ENCODE data around the gene GRHL1.
"Not testable (repeated sequence)": the region's sequence is repeated elsewhere in the genome, so short reads cannot be mapped to it uniquely, and the experiment has no call there.

GRHL1 gene

DNA sequence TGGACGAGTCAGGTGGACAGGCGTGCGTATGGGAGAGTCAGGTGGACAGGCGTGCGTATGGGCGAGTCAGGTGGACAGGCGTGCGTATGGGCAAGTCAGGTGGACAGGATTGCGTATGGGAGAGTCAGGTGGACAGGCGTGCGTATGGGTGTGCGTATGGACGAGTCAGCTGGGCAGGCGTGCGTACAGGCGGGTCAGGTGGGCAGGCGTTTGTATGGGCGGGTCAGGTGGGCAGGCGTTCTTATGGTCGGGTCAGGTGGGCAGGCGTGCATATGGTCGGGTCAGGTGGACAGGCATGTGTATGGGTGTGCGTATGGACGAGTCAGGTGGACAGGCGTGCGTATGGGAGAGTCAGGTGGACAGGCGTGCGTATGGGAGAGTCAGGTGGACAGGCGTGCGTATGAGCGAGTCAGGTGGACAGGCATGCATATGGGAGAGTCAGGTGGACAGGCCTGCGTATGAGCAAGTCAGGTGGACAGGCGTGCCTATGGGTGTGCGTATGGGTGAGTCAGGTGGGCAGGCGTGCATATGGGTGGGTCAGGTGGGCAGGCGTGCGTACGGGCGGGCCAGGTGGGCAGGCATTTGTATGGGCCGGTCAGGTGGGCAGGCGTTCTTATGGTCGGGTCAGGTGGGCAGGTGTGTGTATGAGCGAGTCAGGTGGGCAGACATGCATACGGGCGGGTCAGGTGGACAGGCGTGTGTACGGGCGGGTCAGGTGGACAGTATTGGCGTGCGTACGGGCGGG lies 59.5 kb downstream of the GRHL1 start:
- not testable (repeated sequence) for DNase-seq

DNA sequence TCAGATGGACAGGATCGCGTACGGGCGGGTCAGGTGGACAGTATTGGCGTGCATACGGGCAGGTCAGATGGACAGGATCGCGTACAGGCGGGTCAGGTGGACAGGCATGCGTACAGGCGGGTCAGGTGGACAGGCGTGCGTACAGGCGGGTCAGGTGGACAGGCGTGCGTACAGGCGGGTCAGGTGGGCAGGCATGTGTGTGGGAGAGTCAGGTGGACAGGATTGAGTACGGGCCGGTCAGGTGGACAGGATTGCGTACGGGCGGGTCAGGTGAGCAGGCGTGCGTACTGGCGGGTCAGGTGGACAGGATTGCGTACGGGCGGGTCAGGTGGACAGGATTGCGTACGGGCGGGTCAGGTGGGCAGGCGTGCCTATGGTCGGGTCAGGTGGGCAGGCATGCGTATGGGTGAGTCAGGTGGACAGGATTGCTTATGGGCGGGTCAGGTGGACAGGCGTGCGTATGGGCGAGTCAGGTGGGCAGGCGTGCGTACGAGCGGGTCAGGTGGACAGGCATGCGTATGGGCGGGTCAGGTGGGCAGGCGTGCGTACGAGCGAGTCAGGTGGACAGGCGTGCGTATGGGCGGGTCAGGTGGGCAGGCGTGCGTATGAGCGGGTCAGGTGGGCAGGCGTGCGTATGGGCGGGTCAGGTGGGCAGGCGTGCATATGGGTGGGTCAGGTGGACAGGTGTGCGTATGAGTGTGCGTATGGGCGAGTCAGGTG lies 60.3 kb downstream of the GRHL1 start:
- DNase-seq: not testable (repeated sequence)

DNA sequence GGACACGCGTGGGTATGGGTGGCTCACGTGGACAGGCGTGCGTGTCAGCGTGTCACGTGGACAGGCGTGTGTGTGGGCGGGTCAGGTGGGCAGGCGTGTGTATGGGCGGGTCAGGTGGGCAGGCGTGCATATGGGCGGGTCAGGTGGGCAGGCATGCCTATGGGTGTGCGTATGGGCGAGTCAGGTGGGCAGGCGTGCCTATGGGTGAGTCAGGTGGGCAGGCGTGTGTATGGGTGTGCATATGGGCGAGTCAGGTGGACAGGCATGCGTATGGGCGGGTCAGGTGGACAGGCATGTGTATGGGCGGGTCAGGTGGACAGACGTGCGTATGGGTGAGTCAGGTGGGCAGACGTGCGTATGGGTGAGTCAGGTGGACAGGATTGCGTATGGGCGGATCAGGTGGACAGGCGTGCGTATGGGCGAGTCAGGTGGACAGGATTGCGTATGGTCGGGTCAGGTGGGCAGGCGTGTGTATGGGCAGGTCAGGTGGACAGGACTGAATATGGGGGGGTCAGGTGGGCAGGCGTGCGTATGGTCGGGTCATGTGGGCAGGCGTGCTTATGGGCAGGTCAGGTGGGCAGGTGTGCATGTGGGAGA lies 61.0 kb downstream of the GRHL1 start:
- not testable (repeated sequence) for DNase-seq

DNA sequence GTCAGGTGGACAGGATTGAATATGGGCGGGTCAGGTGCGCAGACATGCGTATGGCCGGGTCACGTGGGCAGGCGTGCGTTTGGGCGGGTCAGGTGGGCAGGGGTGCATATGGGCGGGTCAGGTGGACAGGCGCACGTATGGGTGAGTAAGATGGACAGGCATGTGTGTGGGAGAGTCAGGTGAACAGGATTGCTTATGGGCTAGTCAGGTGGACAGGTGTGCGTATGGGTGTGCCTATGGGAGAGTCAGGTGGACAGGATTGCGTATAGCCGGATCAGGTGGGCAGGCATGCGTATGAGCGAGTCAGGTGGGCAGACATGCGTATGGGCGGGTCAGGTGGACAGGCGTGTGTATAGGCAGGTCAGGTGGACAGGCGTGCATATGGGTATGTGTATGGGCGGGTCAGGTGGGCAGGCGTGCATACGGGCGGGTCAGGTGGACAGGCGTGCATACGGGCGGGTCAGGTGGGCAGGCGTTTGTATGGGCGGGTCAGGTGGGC lies 61.5 kb downstream of the GRHL1 start:
- DNase-seq: no peak

DNA sequence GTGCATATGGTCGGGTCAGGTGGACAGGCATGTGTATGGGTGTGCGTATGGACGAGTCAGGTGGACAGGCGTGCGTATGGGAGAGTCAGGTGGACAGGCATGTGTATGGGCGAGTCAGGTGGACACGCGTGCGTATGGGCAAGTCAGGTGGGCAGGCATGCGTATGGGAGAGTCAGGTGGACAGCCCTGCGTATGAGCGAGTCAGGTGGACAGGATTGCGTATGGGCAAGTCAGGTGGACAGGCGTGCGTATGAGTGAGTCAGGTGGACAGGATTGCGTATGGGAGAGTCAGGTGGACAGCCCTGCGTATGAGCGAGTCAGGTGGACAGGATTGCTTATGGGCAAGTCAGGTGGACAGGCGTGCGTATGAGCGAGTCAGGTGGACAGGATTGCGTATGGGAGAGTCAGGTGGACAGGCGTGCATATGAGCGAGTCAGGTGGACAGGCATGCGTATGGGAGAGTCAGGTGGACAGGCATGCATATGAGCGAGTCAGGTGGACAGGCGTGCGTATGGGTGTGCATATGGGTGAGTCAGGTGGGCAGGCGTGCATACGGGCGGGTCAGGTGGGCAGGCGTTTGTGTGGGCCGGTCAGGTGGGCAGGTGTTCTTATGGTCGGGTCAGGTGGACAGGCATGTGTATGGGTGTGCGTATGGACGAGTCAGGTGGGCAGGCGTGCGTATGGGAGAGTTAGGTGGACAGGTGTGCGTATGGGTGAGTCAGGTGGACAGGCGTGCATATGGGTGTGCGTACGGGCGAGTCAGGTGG lies 62.3 kb downstream of the GRHL1 start:
- DNase-seq: not testable (repeated sequence)

DNA sequence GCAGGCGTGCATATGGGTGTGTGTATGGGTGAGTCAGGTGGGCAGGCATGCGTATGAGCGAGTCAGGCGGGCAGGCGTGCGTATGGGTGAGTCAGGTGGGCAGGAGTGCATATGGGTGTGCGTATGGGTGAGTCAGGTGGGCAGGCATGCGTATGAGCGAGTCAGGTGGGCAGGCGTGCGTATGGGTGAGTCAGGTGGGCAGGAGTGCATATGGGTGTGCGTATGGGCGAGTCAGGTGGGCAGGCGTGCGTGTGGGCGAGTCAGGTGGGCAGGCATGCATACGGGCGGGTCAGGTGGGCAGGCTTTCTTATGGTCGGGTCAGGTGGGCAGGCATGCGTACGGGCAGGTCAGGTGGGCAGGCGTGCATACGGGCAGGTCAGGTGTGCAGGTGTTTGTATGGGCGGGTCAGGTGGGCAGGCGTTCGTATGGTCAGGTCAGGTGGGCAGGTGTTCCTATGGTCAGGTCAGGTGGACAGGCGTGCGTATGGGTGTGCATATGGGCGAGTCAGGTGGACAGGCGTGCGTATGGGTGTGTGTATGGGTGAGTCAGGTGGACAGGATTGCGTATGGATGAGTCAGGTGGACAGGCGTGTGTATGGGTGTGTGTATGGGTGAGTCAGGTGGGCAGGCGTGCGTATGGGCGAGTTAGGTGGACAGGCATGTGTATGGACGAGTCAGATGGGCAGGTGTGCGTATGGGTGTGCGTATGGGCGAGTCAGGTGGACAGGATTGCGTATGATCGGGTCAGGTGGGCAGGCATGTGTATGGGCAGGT lies 63.1 kb downstream of the GRHL1 start:
- DNase-seq: no peak

DNA sequence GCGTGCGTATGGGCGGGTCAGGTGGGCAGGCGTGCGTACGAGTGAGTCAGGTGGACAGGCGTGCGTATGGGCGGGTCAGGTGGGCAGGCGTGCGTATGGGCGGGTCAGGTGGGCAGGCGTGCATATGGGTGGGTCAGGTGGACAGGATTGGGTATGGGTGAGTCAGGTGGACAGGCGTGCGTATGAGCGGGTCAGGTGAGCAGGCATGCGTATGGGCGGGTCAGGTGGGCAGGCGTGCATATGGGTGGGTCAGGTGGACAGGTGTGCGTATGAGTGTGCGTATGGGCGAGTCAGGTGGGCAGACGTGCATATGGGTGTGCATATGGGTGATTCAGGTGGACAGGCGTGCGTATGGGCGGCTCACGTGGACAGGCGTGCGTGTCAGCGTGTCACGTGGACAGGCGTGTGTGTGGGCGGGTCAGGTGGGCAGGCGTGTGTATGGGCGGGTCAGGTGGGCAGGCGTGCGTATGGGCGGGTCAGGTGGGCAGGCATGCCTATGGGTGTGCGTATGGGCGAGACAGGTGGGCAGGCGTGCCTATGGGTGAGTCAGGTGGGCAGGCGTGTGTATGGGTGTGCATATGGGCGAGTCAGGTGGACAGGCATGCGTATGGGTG lies 64.0 kb downstream of the GRHL1 start:
- not testable (repeated sequence) for DNase-seq

DNA sequence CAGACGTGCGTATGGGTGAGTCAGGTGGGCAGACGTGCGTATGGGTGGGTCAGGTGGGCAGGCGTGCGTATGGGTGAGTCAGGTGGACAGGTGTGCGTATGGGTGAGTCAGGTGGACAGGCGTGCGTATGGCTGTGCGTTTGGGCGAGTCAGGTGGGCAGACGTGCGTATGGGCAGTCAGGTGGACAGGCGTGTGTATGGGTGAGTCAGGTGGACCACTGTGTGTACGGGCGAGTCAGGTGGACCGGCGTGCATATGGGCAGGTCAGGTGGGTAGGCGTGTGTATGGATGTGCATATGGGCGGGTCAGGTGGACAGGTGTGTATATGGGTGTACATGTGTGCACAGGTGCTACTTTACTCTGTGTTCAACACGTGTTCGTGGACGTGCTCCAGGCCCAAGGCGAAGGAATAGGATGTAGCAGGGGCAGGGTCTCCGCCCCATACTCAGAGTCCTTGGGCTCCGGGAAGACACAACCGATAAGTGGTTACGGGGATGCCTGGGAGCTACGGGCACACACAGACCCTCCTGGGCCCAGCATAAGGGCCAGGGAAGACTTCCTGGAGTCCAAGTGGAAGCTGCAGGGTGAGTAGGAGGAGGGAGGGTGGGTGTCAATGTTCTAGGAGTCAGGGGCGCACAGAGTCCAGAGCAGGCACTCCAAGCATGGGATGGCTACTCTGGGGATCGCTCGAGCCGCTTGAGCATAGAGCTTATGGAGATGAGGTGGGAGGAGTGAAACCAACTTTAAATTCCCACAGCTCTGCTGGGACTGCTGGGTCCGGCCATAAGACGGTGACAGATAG lies 64.7 kb downstream of the GRHL1 start:
- DNase-seq: no peak

DNA sequence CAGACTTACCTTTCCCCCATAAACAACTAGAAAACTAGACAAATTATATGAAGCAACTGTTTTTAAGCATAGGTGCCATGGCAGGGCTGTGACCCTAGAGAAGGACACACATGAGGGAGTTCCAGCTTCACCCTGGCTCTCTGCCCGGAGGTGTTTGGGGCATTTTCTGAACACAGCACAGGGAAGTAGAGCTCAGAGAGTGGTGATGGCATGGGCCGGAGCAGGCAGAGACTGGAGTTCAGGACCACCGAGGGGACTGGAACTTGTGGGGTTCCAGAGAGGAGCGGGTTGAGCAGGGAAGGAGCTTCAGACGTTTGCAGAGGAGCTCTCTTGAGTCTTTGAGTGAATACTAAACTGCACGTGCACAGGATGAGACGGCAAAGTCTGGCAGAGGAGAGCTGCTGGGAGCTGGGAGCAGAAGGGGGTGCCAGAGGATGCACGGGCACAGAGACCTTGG lies 65.3 kb downstream of the GRHL1 start:
- DNase-seq: no peak

DNA sequence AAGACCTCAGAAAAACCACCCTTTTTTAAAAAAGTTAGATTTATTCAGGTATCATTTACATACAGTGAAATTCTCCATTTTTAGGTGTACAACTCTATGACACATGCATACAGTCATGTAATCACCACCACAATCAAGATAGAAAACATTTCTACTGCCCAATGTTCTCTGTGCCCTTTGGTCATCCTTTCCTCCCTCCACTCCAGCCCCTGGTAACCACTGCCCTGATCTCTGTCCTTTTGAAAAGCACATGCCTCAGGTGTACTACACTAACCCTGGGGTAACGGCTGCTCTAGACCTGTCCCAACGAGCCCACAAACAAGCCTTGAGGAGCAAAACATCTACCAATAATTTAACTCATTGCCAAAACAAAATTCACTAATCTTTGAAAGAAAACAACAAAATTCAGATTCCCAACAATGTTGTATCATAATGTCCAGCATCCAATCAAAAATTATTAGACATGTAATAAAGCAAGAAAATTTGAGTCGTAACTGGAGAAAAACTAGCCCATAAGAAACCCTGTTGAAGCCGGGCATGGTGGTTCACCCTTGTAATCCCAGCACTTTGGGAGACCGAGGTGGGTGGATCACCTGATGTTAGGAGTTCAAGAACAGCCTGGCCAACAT lies 65.9 kb downstream of the GRHL1 start:
- no peak for DNase-seq

DNA sequence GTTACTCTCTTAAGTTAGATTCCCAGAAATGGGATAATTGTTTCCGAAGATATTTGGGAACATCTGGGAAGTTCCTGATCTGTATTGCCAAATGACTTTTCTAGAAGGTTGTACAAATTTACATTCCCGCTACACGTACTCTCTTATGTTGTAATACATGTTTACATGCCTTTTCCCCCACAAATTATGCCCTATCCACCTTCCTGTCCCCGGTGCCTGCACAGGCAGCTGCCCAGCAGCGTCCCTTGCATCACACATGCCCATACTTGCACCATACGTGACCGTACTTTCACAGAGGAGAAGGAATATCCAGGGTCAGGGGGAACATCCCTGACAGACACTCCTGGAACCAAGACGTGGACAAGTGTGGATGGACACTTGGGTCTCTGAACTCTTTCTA lies 67.7 kb downstream of the GRHL1 start:
- DNase-seq: no peak

DNA sequence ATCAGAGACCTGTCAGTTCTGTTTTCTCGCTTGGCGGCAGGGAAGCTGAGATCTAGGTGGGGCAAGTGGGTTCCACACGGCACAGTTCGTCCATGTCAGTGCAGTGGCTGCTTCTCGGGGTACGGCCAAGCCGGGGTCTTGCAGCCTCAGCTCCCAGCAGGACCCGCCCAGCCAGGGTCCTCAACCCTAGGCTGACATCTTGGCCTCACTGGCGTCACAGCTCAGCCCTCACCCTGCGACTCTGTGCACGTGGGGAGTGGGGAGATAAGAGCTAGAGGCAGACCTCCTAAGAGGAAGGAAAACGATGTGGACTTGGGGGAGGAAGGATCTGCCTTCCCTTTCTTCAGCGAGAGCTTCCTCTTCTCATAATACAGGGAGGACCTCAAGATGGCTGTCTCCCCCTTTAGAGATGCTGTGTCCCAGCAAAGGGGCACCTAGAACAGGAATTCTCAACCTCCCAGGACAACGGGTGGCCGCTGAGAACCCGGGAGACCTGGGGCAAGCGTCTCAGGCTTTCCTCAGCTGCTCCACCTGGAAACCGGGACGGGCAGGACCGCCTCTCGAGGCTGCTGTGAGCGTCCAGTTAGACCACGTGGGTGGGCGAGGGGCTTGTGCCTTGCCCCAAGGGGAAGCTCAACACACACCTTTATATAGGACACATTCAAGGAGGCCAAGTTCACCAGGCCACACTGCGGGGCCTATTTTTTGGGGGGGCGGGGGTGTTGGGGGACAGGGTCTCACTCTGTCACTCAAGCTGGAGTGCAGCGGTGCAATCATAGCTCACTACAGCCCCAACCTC lies 68.3 kb downstream of the GRHL1 start:
- no peak for DNase-seq

DNA sequence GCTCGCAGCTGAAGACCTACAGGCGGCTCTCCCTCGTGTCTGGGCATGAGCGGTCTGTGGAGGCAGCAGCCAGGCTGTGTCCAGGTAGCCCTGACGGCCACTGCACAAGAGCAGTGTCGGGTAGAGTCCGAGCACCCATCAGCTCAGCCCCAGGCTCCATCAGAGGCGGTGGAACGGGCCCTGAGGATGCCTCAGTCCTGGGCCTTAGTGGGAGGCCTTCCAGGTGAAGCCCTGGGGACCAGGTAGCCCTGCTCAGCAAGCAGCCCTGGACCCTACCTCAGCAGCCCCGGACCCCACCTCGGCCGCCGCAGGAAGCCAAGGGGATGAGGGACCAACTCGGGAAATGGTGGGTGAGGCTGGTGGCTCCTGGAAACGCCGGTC lies 70.5 kb downstream of the GRHL1 start:
- DNase-seq: no peak

DNA sequence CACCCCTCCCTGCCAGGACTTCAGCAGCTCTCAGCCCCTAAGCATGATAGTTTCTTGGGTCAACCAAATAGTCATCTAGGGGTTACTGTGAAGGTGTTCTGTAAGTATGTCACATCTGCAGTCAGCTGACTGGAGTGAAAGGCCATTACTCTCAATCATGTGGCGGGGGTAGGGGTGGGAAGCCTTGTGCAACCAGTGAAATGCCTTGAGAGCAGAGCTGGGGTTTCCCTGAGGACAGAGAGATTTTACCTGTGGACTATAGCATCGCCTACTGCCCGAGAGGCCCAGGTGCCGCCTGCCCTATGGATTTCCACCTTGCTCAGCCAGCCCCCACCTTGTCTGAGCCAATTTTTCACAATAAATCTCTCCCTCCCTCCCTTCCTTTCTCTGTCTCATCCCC lies 71.0 kb downstream of the GRHL1 start:
- DNase-seq: no peak

DNA sequence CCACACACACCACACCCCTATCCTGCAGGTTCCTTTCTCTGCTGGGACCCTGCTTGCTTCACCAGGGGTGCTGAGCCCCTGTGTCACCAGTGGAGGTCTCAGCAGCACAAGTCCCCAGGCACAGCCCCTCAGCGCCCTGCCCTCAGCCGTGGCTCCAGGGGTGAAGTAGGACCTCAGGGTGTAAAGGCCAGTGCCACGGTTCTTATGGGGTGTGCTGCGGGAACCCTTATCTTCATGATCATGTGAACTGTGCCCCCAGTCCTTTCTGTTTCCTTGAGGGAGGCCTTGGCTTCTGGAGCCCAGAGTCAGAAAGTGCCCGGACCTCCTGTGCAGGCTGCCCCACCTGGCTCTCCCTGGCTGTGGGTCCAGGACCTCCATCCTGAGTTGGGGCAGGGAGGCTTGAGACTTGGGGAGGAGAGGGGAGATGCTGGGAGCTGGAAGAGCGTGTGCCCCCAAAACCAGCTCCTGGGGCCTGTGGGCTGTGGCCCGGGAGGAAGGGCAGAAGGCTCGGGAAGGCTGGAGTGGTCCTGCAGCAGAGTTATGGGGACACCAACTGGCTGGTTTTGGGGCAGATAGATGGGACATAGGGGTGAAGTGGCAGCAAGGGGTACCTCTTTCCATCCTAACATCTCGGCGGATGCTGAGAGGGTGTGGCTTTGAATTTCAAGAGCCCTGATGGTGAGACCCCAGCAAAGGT lies 71.6 kb downstream of the GRHL1 start:
- no peak for DNase-seq

DNA sequence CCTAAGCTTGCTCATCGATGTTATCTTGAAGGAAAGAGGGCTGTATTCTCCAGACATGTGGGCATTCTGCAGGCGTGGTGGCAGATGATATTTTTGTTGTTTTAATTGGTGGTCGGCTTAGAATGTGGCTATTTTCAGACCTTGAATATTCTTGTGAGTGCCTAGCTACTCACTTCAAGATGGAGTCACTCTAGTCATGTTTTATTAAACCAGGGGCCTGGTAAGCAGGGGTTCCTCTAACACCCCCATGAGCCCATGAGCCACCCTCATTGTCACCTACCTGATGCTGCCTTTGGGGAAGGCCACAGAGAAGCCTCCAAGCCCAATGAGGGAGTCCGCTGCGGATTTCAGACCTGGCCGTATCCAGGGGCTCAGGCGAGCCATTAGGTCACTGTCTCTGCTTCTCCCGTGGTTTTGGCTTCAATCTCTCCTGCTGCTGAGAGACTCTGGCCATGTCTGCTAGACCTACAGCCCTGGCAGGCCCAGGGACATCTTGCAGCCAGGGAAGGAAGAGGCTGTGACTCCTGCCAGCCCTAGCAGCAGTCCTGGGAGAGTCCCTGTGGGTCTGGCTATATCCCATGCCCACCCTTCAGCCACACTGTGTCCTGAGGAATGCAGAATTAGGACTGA lies 75.6 kb downstream of the GRHL1 start:
- DNase-seq: no peak

DNA sequence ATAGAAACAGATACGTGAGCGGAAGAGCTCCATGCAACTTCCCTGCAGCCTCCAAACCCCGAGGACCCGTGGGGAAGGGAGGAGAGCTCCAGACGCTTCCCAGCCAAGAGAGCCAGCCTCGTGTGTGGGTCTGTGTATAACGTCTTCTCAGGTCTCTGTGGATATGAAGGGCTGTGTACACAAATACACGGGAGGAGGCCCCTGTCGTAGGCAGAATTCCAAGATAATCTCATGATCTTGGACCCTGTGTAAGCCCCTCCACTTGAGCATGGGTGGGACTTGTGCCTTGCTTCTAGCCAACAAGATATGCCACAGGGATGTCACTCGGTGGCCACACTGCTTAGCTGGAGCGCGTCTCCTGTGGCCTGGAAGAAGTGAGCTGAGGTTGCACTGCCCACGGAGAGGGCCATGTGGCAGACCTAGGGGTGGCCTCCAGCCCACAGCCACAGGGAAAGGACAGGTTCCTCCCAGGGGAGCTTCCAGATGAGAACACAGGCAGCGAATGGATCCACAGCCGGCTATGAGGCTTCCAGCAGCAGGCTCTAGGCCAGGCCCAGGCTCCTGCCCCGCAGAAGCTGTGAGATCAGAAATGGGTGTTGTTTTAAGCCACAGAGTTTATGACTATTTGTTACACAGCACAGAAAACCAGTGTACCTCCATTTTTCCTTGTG lies 76.3 kb downstream of the GRHL1 start:
- no peak for DNase-seq
